GM10266 (cell line): Measurements from ENCODE around the gene ATP23.

Experiments
- DNase-seq: peaks from one replicate; pipeline ENCODE4 v3.0.0; 2012; ENCODE audit errors: extremely low spot score
- TF ChIP-seq, protein P1 (sequence below): IDR thresholded peaks from 2 replicates; pipeline ENCODE4 v1.5.1; 2012; ENCODE audit warnings: mild to moderate bottlenecking, low read depth; ENCODE audit not compliant: control insufficient read depth, insufficient read depth; ENCODE audit errors: missing control alignments

Gene ATP23

DNA sequence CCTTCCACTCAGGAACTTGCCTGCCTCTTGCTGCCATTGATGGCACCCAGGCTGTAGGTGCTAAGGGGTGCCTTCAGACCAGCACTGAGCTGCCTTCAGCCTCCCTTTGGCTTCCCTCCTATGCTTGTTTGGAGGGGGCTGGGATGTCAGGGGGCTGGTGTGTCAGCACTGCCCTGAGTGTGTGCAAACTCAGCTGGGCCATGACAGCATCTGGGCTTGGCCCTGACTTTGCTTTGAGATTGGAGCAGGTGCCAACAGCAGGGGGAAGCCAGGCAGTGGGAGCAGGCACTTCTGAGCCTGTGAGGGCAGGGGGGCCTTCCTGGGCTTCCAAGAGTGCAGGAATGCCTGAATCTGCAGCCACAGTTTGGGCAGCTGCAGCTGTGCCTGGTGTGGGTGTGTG, 56.9 kb downstream of the ATP23 start:
- DNase-seq: no peak
- TF ChIP-seq, protein P1, sequence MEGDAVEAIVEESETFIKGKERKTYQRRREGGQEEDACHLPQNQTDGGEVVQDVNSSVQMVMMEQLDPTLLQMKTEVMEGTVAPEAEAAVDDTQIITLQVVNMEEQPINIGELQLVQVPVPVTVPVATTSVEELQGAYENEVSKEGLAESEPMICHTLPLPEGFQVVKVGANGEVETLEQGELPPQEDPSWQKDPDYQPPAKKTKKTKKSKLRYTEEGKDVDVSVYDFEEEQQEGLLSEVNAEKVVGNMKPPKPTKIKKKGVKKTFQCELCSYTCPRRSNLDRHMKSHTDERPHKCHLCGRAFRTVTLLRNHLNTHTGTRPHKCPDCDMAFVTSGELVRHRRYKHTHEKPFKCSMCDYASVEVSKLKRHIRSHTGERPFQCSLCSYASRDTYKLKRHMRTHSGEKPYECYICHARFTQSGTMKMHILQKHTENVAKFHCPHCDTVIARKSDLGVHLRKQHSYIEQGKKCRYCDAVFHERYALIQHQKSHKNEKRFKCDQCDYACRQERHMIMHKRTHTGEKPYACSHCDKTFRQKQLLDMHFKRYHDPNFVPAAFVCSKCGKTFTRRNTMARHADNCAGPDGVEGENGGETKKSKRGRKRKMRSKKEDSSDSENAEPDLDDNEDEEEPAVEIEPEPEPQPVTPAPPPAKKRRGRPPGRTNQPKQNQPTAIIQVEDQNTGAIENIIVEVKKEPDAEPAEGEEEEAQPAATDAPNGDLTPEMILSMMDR: no peak

DNA sequence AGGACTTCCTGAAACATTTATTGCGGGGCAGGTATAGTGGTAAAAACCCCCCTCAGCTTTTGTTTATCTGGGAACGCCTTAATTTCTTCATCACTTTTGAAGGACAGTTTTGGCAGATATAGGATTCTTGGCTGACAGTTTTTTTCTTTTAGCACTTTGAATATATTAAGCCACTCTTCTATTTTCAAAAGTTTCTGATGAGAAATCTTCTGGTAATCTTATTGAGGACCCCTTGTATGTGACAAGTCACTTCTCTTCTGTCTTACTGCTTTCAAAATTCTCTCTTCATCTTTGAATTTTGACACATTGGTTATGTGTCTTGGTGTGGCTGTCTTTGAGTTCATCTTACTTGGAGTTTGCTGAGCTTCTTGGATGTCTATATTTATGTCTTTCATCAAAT, 59.1 kb downstream of the ATP23 start:
- DNase-seq: no peak
- TF ChIP-seq, protein P1: no peak

DNA sequence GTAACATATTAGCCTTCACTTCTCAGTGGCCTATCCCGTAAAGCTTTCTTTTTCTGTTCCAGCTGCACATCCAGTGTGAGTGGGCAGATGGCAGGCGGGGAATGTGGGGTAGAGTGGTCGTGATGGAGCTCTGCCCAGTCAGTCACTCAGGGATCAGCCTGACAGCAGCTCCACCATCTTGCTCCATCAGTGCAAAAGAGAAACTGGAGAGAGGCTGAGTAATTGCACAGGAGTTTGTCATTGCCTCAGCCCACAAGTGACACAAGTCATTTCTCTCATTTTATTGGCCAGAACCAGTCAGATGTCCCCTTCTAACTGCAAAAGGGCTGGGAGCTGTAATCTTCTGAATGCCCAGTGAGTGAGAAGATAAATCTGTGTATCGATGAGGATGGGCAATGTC, 66.5 kb downstream of the ATP23 start:
- TF ChIP-seq, protein P1: no peak
- no peak for DNase-seq

DNA sequence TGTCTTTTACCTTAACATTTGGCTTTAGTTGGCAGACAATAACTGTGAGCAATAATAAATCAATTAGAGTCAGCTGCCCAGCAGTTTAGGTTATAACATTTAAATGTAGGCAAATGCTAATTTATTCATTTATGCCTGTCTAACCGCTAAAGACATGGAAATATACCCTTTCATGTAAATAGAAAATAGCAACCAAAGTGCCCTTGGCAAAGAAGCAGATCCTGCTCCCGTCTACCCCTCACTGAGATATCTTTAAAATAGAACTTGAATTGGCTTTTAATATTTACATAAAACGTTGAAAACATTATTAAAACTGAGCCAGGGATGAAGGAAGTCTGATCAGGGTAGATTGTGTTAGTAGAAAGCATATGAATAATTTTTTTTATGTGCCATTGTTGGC, 67.3 kb downstream of the ATP23 start:
- DNase-seq: no peak
- TF ChIP-seq, protein P1: no peak
